HG03378 (cell line): ENCODE measurements around the gene TESMIN.

Experiments used
- ATAC-seq: cut with Tn5 transposase; IDR thresholded peaks from one replicate; pipeline ENCODE4 v1.9.1; 2021; ENCODE audit warnings: mild to moderate bottlenecking, moderate library complexity; ENCODE audit not compliant: unreplicated experiment

The TESMIN gene, protein sequence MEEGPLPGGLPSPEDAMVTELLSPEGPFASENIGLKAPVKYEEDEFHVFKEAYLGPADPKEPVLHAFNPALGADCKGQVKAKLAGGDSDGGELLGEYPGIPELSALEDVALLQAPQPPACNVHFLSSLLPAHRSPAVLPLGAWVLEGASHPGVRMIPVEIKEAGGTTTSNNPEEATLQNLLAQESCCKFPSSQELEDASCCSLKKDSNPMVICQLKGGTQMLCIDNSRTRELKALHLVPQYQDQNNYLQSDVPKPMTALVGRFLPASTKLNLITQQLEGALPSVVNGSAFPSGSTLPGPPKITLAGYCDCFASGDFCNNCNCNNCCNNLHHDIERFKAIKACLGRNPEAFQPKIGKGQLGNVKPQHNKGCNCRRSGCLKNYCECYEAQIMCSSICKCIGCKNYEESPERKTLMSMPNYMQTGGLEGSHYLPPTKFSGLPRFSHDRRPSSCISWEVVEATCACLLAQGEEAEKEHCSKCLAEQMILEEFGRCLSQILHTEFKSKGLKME

DNA sequence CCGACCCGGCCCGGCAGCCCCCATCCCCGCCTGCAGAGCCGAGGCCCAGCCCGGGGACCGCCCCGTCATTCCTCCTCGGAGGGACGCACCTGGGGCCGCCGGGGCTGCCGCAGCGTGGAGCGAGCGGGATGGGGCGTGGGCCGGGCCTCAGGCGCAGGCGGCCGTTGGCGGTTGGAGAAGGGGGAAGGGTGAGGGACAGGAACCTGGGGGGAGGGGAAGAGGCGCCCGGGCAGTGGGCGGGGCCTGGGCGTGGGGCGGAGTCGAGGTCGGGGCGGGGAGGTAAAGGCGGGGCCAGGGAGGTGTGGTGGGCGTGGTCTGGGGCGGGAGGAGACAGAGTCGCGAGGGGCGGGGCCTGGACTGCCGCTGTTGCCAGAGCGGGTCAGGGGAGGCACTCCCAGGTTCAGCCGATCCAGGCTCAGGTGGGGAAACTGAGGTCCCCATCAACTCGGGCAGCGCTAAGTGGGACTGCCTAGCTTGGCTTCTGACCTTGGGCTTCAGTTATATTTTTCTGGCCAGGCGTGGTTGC, at the start of gene TESMIN:
TSS of gene TESMIN (minus strand) at position 190 of the 526 bp plus-strand sequence. CDS start 860 bp downstream, outside the sequence.
- ATAC-seq, result no peak

DNA sequence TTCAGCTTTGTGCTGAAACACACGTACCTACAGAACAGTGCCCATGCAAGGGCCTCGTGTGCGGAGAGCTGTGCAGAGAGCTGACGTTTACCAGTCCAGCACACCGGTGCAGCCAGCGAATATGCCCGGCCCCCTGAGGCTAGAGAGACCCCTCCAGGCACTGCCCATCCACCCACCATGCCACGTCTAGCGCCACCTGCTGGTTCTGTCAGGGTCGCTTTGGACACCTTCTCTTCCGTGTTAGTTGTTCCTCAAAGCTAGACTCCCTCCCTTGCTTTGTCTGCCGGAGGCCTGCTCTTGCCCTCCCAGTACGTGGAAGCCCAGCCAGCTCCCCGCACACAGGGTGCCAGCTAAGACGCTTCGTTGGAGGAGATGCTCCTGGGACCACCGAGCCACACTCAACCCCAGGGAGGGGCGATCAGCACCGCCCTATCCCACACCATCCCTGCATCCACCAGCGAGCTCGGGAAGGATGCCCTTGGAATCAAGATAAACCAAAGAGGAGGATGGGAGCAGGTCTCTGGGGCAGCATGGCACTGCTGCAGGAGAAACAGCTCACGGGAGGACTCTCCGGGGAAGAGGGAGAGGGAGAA, 47.0 kb upstream of the TESMIN start:
- no peak for ATAC-seq

DNA sequence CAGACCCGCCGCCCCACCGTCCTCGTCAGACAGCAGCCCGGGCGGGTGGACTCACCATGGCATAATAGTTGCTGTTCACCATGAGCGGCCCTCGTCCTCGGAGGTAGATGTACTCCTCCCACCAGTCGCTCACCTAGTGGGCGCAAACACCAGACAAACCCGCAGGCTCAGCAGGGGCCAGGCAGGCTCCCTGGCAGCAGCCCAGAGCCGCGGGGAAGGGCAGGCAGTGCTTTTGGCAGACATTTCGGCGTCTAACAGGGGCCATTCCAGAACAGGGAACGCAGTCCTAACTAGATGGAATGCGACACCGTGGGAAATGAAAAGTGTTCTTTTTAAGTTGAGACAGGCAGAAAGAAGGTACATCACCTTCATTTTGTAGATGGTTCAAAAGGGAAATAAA, 45.5 kb upstream of the TESMIN start:
- no peak for ATAC-seq

DNA sequence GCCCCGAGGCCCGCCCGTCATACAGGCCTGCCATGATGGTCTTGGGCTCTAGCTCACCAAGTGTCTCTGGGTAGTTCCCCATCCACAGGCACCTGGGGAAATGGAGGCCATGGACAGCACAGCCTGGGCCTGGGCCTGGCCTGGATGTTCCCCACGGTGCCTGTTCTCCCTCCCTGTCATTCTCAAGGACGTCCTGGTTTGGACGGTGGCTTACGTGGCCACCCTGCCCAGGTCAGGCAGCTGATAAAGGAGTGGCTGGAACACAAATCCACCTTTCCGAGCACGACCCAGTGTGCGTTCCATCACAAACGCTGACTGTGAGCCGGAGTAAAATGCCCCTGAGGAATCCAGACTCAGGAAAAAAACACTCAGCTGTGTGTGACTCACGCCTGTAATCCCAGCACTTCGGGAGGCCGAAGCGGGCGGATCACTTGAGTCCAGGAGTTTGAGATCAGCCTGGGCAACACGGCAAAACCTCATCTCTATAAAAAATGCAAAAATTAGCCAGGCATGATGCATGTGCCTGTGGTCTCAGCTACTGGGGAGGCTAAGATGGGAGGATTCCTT, 41.2 kb upstream of the TESMIN start:
- no peak for ATAC-seq

DNA sequence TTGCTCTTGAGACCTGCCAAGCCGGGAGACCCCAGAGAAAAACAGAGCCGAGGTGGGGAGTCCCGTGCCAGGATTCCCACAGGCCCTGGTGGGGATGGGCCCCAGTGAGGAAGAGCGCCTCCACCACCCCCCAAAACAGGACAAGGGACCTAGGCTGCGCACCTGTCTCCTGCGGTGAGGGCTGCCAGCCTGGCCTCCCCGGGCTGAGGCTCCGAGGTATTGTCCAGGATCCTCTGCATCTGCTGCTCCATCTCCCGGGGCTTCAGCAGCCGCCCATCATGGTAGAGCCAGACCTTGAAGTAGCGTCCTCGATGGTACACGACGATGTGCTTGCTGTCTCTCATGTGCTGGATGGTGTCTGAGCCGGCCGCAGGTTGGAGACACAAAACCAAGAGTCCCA, 33.3 kb upstream of the TESMIN start:
- no peak for ATAC-seq

DNA sequence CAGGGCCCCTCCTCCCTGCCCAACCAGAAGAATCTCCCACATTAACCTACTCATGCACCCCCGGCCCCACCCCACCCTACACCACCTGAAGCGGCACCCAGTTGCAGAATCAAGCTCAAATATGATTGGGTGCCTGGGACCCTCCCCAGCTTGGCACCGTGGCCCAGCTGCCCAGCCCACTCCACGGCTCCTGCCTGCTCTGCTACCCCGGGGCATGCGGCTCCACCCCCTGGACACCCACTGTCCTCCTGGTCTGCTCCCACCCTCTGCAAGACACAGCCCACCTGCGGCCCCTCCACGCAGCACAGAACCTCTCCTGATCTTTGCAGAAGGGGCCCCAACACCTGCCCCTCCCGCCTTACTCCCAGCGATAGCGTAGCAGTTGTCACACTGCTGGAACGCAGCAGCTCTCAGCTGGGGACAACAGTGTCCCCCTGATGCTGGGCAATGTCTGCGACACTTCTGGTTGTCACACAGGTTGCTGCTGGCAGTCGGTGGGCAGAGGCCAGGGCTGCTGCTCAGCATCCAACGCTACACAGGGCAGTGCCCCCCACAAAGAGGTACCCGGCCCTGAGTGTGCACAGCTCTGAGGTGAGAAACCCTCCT, 32.0 kb upstream of the TESMIN start:
- no peak for ATAC-seq

DNA sequence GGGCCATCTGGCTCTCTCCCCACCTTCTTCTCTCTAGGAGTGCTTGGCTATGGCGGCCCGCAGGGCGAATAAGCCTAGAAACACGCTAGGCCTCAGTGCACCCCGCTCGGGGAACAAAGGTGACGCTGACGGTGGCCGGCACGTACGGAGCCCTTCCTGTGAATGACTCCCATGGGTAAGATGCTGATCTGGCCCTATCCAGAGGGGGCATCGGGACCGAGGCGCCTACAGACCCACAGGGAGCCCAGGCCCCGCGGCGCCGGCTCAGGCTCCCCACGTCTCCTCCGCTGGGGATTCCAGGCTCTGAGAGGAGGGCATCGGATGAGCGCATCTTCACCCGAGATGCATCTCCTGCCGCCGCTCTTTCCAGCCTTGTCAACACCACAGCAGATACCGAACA, 31.4 kb upstream of the TESMIN start:
- ATAC-seq, result no peak

DNA sequence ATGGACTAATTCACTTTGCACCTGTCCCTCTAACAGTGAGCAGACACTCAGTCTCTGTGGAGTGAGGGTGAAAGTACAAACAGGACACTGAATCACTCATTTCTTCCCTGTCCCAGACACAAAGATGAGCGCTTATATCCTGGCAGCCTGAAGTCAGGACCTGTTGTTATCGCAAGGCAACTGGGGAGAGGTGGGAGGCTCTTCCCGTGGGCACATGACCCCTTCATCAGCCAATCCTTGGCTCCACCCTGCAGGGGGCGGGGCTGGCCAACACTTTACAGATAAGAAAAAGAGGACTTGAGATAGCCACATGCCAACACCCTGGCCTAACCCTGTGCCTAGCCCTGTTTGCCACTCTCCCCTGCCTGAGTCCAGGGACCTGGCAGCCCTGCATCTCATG, 29.5 kb upstream of the TESMIN start:
- ATAC-seq, result no peak

DNA sequence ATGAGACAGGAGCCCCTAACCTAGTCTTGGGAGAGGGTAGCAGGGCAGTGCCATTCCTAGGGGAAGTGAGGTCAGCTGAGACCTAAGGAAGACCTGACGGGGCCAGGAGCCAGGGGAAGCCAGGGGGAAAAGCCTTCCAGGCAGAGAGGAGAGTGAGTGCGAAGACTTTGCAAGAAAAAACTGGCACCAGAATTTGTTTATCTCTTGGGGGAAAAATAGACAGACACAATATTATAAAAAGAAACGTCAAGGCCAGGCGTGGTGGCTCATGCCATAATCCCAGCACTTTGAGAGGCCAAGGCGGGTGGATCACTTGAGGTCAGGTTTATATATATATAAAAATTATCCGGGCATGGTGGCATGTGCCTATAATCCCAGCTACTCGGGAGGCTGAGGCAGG, 26.9 kb upstream of the TESMIN start:
- ATAC-seq, result no peak

DNA sequence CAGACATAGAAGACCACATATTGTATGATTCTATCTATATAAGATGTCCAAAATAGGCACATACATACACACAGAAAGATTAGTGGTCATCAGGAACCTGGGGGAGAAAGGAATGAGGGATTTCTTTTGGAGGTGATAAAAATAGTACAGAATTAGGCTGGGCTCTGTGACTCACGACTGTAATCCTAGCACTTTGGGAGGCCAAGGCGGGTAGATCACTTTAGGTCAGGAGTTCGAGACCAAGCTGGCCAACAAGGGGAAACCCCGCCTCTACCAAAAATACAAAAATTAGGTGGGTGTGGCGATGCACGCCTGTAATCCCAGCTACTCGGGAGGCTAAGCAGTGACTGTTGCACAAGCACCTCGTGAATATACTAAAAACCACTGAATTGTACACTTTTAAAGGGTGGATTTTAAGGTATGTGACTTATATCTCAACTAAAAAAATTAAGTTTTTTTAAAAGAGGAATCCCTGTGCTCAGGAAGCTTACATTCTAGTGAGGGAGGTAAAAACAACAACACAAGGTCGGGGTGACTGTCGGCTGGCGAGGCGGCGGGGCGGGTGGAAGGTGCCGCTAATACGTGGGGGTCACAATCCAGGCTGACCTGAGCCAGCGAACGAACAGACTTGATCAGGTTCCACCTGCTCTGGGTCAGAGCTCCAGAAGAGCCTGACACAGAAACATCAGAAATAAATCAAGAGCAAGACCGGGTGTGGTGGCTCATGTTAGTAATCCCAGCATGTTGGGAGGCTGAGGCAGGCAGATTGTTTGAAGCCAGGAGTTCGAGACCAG, 25.3 kb upstream of the TESMIN start:
- ATAC-seq, result no peak

DNA sequence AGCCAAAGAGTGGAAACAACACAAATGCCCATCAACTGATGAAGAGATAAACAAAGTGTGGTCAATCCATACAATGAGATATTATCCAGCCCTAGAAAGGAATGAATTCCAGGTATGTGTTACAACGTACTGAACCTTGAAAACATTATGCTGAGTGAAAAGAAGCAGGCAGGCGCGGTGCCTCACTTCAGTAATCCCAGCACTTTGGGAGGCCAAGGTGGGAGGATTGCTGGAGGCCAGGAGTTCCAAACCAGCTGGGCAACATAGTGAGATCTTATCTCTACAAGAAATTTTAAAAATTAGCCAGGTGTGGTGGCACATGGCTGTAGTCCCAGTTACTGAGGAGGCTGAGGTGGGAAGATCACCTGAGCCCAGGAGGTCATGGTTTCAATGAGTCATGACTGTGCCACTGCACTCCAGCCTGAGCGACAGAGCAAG, 24.6 kb upstream of the TESMIN start:
- ATAC-seq, result no peak

DNA sequence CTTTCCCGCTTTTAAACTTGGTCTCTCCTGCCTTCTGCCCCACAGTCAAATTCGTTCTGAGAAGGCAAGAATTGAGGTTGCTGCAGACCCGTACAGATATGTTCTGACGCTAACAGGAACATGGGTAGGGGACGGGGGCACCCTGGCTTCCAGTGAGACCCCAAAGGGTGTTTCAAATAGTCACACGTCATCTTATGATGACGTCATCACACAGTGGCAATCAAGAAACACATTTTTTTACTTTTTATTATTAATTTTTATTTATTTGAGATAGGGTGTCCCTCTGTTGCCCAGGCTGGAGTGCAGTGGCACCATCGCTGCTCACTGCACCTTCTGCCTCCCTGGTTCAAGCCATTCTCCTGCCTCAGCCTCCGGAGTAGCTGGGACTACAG, 22.9 kb upstream of the TESMIN start:
- ATAC-seq, result no peak

DNA sequence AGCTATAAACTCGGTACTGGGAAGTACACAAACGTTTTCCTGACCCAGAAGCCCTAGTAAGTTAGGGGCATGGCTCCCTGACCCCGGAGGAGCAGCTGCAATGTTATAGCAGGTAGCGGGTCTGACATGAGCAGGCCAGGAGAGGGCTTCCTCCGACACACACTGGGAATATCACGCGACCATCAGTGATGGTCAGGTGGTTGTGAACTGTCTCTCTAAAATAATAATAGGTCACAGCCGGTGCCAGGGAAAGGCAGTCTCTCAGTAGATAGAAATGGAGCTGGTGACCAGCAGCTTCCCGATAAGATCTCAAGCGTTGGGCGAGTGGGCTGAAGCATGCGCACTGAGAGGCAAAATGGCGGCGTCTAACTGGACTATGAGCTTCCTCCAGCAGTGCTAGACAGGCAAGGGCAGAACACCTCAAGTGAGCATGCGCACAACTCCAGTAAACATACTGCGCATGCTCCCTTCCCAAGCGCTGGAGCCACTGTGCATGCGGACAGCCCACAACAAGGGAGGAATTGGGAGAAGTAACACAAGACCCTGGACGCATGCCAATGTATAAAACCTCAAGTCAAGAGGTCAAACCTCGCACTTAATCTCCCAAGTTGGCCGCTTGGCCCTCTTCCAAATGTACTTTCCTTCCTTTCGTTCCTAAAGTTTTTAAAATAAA, 22.3 kb upstream of the TESMIN start:
- no peak for ATAC-seq

DNA sequence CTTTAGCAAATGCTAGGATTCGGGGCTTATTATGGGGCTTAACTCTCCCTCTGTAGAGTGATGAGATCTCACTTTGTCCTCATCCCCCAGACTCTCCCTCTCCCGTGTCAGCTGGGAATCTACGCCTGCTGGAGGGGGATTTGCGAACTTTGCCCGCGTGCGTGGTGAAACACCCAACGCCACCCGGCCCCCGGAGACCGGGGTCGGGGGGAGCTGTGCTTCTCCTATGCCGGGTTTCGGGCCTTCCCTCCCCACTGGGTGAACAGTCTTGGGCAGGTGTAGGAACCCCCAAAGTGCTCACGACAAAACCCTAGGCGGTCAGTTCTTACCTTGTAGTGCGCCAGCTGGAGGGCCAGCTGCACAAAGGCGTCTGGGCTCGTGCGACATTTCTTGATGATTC, 21.6 kb upstream of the TESMIN start:
- no peak for ATAC-seq

DNA sequence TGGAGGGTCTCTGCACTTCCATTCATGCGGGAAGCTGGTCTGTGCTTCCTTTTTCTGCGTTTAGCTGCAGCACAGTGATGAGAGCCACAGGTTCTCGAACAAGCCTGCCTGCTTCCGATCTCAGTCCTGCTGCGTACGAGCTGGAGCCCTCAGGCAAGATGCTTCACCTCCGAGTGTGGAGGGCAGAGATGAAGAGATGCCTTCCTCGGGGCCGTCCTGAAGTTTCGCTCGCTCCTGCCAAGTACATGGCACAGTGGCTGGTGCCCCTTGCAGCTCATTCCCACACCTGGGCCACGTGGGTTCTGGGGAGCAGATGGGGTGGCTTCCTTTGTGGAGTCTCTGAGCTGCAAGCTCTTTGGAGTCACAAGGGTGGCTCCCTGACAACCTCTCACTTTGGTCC, 19.5 kb upstream of the TESMIN start:
- ATAC-seq, result no peak

DNA sequence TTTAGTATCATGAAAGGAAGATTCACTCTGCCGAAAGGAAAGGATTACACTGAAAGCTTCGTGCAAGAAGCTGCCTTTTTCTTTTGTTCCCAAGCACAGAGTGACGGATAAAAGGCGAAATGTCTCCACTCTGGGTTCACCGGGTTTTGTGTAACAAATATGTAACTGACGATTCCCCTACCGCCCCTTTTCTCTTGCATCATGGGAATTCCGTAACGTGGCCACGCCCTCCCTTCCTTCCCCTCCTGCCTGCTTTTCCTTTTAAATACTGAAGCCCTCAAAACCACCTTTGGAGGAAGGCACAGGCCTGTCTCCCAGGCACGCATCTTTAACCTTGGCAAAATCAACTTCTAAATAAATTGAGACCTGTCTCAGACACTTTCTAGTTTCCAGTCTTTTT, 16.4 kb upstream of the TESMIN start:
- no peak for ATAC-seq

DNA sequence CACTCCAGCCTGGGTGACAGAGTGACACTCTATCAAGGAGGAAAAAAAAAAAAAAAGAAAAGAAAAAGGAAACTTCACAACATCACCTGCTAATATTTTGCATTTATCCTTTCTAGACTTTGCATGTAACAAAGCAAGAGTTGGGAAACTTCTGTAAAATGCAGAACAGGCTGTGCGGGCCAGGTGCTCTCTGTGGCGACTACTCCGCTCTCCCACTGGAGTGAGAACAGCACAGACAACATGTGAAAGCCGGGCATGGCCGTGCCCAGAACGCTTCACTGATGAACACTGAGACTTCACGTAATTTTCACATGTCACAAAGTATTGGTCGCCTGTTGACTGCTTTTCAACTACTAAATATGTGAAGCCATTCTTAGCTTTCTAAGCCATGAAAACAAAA, 15.5 kb upstream of the TESMIN start:
- no peak for ATAC-seq

DNA sequence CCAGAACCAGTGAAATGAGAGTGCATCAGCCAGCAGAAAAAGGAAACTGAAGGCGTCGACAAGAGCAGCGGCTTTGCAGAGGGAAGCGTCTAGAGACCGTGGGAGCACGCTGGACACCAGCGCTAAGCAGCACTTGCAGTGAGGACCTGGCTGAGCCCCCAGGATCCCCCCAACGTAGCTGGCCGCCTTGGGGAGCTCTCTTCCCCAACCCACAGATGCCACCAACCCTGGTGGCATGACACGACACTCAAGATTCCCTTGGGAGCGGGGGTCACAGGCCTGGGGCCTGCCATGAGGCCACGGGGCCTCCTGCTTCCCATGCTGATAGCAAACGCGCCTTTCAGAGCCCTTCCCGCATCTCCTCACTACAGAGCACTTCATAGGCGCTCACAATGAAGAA, 13.4 kb upstream of the TESMIN start:
- no peak for ATAC-seq

DNA sequence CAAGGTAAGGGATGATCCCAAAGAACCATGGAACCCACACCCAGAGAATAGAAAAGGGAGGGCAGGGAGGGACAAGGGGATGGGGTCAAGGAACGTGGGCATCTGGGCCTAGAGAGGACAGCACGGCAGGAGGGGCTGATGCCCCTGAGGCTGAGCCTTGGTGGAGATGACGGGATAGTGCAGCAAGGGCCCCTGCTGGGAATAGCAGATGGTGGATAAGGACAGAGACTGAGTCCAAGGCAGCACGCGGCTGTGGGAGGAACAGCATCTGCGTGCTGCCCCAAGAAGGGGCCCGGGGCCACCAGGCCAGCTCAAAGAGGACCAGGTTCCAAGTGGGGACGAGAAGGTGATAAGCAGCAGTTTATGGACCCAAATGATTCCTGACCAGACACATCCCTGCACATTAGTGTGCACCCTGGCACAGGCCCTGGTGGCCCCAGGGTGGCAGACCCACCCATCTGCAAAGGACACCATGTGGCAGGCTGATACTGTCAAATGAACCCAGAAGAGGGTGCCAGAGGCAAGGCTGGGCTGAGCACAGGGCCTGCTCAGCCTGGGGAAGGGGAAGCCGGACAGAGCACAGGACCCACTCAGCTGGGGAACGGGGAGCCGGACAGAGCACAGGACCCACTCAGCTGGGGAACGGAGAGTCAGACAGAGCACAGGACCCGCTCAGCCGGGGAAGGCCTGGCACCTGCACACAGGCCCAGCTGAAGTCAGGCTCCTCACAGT, 12.8 kb upstream of the TESMIN start:
- no peak for ATAC-seq
